Measurements from ENCODE around the gene AHDC1.
"Not testable (repeated sequence)": the region's sequence is repeated elsewhere in the genome, so short reads cannot be mapped to it uniquely, and the experiment has no call there.

AHDC1 gene

GRCh38 chr1:27632387-27633297, 28.7 kb upstream of the AHDC1 start:
- DNase-seq (ENCODE audit: low read depth) = no peak

- no peak for DNase-seq (ENCODE audit: low read depth)
Measured at GRCh38 chr1:27630859-27631491, 27.0 kb upstream of the AHDC1 start.

- no peak for DNase-seq (ENCODE audit: low read depth)
Measured at GRCh38 chr1:27628712-27629111, 24.8 kb upstream of the AHDC1 start.

GRCh38 chr1:27627733-27628132, 23.8 kb upstream of the AHDC1 start:
- not testable (repeated sequence) for DNase-seq (ENCODE audit: low read depth)

GRCh38 chr1:27627061-27627460, 23.1 kb upstream of the AHDC1 start:
- DNase-seq (ENCODE audit: low read depth) = no peak

GRCh38 chr1:27626031-27626935, 22.3 kb upstream of the AHDC1 start:
- DNase-seq (ENCODE audit: low read depth) = no peak

- no peak for DNase-seq (ENCODE audit: low read depth)
Measured at GRCh38 chr1:27624467-27625178, 20.7 kb upstream of the AHDC1 start.

GRCh38 chr1:27623327-27624212, 19.6 kb upstream of the AHDC1 start:
- no peak for DNase-seq (ENCODE audit: low read depth)

- DNase-seq (ENCODE audit: low read depth) = no peak
Measured at GRCh38 chr1:27622828-27623227, 18.9 kb upstream of the AHDC1 start.

GRCh38 chr1:27621051-27621920, 17.3 kb upstream of the AHDC1 start:
- DNase-seq (ENCODE audit: low read depth) = no peak

GRCh38 chr1:27619782-27620438, 16.0 kb upstream of the AHDC1 start:
- DNase-seq (ENCODE audit: low read depth) = not testable (repeated sequence)

GRCh38 chr1:27618341-27619082, 14.6 kb upstream of the AHDC1 start:
- DNase-seq (ENCODE audit: low read depth) = no peak

- DNase-seq (ENCODE audit: low read depth) = no peak
Measured at GRCh38 chr1:27617420-27617819, 13.5 kb upstream of the AHDC1 start.

GRCh38 chr1:27616441-27616840, 12.5 kb upstream of the AHDC1 start:
- no peak for DNase-seq (ENCODE audit: low read depth)

GRCh38 chr1:27615346-27616192, 11.6 kb upstream of the AHDC1 start:
- no peak for DNase-seq (ENCODE audit: low read depth)

- no peak for DNase-seq (ENCODE audit: low read depth)
Measured at GRCh38 chr1:27614625-27615344, 10.8 kb upstream of the AHDC1 start.

Data from activated T-helper 1 cell treated with Interleukin-2 at 50 U/mL for 16 hours (primary cell).